Measurements from ENCODE around the gene LHX3. TPM values are rescaled to one million over a fixed set of nuclear protein-coding genes. Genes with fewer than 3 reads are reported as not detected.

Gene LHX3
- total and polyA plus RNA-seq, 2 of the 4 experiments (the other 2 are of a cell fraction) = not detected

DNA sequence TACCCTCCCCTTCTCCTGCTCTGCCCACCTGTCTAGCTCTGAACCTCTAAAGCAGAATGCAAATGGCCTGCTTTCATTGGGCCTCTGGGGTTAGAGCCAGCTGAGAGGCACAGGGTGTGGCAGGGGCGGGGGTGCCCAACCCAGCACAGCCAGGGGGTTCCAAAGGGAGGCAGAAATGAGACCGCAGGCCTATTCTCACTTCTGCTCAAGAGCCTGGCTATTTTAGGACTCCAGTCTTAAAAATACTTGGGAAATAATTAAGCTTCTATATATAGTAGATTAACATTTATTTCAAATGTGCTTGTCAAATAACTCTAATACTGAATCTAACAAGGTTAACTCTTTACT lies 35.0 kb upstream of the LHX3 start:
- H3K4ac ChIP-seq (ENCODE audit: low read depth, low read length) = no peak overlapping the region
- H2AFZ ChIP-seq (replicated peaks; ENCODE audit: low read length, poor library complexity) = no peak overlapping the region
- in situ Hi-C loops (cut with MboI; ENCODE audit: low sequenced_read_pairs) (no loop called here), dilution Hi-C loops (cut with HindIII; ENCODE audit: low sequenced_read_pairs, unreplicated experiment) (no loop called here), intact Hi-C loops (cut with micrococcal nuclease) (no loop called here)
- no peak overlapping the region for H2BK5ac ChIP-seq (ENCODE audit: low read depth, low read length, poor library complexity, severe bottlenecking)
- no peak overlapping the region for H3K18ac ChIP-seq (ENCODE audit: low read depth, low read length)
- ChIA-PET POLR2A (ENCODE audit: unreplicated experiment) (no interaction called here), CTCF (no interaction called here)
- no peak overlapping the region for H2BK20ac ChIP-seq (ENCODE audit: low read depth, low read length)
- no peak overlapping the region for H3K56ac ChIP-seq (ENCODE audit: extremely low read depth, insufficient read depth, low read length)
- H3K9me3 ChIP-seq (ENCODE audit: control insufficient read depth, insufficient read depth, low read length) = no peaks in the 10 kb centered on the region
- H3K27ac ChIP-seq (ENCODE audit: insufficient read depth, low read length) = no peak overlapping the region
- H3K23ac ChIP-seq (ENCODE audit: low read depth, low read length) = no peak overlapping the region
- H2AK5ac ChIP-seq (ENCODE audit: low read depth, low read length) = no peak overlapping the region
- H3K27me3 ChIP-seq (ENCODE audit: control insufficient read depth, insufficient read depth, low read length) = no peaks in the 10 kb centered on the region
- no peak overlapping the region for H4K8ac ChIP-seq (ENCODE audit: low read depth in 2 of 2, low read length in 2 of 2)
- peaks cover 3% of the 10 kb centered on the region; the same call in 1 of the 2 replicates for H3K4me1 ChIP-seq (ENCODE audit: control insufficient read depth, insufficient read depth, low read length)
- peaks cover 22 to 58% of the 10 kb centered on the region in 2 experiments for H3K79me1 ChIP-seq (ENCODE audit: low read depth in 1 of 2, low read length in 2 of 2)
- H3K14ac ChIP-seq (replicated peaks; ENCODE audit: low read depth, low read length) = no peak overlapping the region
- H4K20me1 ChIP-seq (ENCODE audit: insufficient read depth, low read length) = peaks cover 45% of the 10 kb centered on the region
- peaks cover 8% of the 10 kb centered on the region; the same call in 1 of the 2 replicates for H3K36me3 ChIP-seq (ENCODE audit: control insufficient read depth, insufficient read depth, low read length)
- no peak for ATAC-seq (ENCODE audit: low read depth)
- H2AK9ac ChIP-seq (replicated peaks; ENCODE audit: low read depth, low read length, poor library complexity) = no peak overlapping the region
- no peak overlapping the region for H3K9ac ChIP-seq (ENCODE audit: low read depth, low read length)
- no peak for DNase-seq
- WGBS, 2 experiments (ENCODE audit: extremely low coverage in 2 of 2, insufficient read length in 1 of 2) = no CpG with 5 or more reads among the region's 2 CpGs
- TF ChIP-seq BHLHE40 (IDR thresholded peaks at IDR 0.05; ENCODE audit: low read depth, low read length) (no peak), NFE2L2 (IDR thresholded peaks at IDR 0.05; ENCODE audit: low read depth, low read length) (no peak), MAFK (IDR thresholded peaks at IDR 0.05; ENCODE audit: low read depth, low read length) (no peak), POLR2A (IDR thresholded peaks at IDR 0.05; ENCODE audit: low read depth, low read length) (no peak), FOS (IDR thresholded peaks at IDR 0.05; ENCODE audit: low read depth, low read length) (no peak), CHD1 (IDR thresholded peaks at IDR 0.05; ENCODE audit: low read depth, low read length) (no peak), RFX5 (IDR thresholded peaks at IDR 0.05; ENCODE audit: low read depth, low read length) (no peak), CEBPB (IDR thresholded peaks at IDR 0.05; ENCODE audit: low read depth, low read length) (no peak), RCOR1 (IDR thresholded peaks at IDR 0.05; ENCODE audit: insufficient replicate concordance, low read length) (no peak), MXI1 (IDR thresholded peaks at IDR 0.05; ENCODE audit: borderline replicate concordance, low read depth, low read length) (no peak), MAZ (IDR thresholded peaks at IDR 0.05; ENCODE audit: borderline replicate concordance, low read depth, low read length) (no peak), RAD21 (IDR thresholded peaks at IDR 0.05; ENCODE audit: low read length) (no peak), SMC3 (IDR thresholded peaks at IDR 0.05; ENCODE audit: low read depth, low read length) (no peak)
- TF ChIP-seq, protein P1, sequence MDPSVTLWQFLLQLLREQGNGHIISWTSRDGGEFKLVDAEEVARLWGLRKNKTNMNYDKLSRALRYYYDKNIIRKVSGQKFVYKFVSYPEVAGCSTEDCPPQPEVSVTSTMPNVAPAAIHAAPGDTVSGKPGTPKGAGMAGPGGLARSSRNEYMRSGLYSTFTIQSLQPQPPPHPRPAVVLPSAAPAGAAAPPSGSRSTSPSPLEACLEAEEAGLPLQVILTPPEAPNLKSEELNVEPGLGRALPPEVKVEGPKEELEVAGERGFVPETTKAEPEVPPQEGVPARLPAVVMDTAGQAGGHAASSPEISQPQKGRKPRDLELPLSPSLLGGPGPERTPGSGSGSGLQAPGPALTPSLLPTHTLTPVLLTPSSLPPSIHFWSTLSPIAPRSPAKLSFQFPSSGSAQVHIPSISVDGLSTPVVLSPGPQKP (IDR thresholded peaks at IDR 0.05; ENCODE audit: borderline replicate concordance, low read depth, low read length) = no peak
- TF ChIP-seq, protein P2, sequence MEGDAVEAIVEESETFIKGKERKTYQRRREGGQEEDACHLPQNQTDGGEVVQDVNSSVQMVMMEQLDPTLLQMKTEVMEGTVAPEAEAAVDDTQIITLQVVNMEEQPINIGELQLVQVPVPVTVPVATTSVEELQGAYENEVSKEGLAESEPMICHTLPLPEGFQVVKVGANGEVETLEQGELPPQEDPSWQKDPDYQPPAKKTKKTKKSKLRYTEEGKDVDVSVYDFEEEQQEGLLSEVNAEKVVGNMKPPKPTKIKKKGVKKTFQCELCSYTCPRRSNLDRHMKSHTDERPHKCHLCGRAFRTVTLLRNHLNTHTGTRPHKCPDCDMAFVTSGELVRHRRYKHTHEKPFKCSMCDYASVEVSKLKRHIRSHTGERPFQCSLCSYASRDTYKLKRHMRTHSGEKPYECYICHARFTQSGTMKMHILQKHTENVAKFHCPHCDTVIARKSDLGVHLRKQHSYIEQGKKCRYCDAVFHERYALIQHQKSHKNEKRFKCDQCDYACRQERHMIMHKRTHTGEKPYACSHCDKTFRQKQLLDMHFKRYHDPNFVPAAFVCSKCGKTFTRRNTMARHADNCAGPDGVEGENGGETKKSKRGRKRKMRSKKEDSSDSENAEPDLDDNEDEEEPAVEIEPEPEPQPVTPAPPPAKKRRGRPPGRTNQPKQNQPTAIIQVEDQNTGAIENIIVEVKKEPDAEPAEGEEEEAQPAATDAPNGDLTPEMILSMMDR (conservative IDR thresholded peaks at IDR 0.05; ENCODE audit: low read depth, low read length) = no peak
- H3K9me1 ChIP-seq (ENCODE audit: insufficient read depth, low read length) = peaks cover 11% of the 10 kb centered on the region
- no peak overlapping the region for H3K4me2 ChIP-seq (ENCODE audit: low read depth, low read length)
- H4K91ac ChIP-seq (ENCODE audit: insufficient read depth, low read depth, low read length) = no peak overlapping the region
- H2BK15ac ChIP-seq (ENCODE audit: low read depth, low read length) = no peak overlapping the region
- no peak overlapping the region for H4K5ac ChIP-seq (ENCODE audit: low read depth, low read length)
- H2BK120ac ChIP-seq (ENCODE audit: low read depth, low read length) = no peak overlapping the region
- no TSS peak for BruUV-seq (replicated peaks)
- no peak overlapping the region for H3K4me3 ChIP-seq (ENCODE audit: insufficient read depth, low read depth, low read length)

Data from IMR-90 (cell line).